T-helper 2 cell treated with Interferon-gamma antibody and Interleukin-4, amounts not matched to agents 5 μg/mL and 100 μg/mL, for 36 hours (primary cell): Measurements from ENCODE around the gene STAP1.
A peak's percentile ranks its signal among the peaks of the same experiment; 100 is the strongest.
"Not testable (repeated sequence)": the region's sequence is repeated elsewhere in the genome, so short reads cannot be mapped to it uniquely, and the experiment has no call there.

ENCODE experiments used
- DNase-seq: peaks from one replicate; pipeline ENCODE4 v3.0.0; 2021; ENCODE audit warnings: low spot score
- H3K27ac Mint-ChIP-seq: one replicate; pipeline ENCODE4 v1.8.0; 2021; ENCODE audit warnings: mild to moderate bottlenecking, mixed read lengths
- H3K27me3 Mint-ChIP-seq: one replicate; pipeline ENCODE4 v1.8.0; 2021; ENCODE audit warnings: low read depth, mixed read lengths
- H3K36me3 Mint-ChIP-seq: one replicate; pipeline ENCODE4 v1.8.0; 2021; ENCODE audit warnings: low read depth, mixed read lengths
- H3K4me1 Mint-ChIP-seq: one replicate; pipeline ENCODE4 v1.8.0; 2021; ENCODE audit warnings: low read depth, mixed read lengths
- H3K4me3 Mint-ChIP-seq: one replicate; pipeline ENCODE4 v1.8.0; 2022; ENCODE audit warnings: mild to moderate bottlenecking, moderate library complexity, mixed read lengths
- H3K9me3 Mint-ChIP-seq: one replicate; pipeline ENCODE4 v1.8.0; 2021; ENCODE audit warnings: mixed read lengths

The STAP1 gene

GRCh38 chr4:67545199-67546003, 13.1 kb upstream of the STAP1 start, which contains the start of gene CENPC:
Gene CENPC (minus strand): TSS chr4:67545503. CDS start chr4:67545355, 148 bp downstream.
- peak; percentile 94 for DNase-seq

DNA sequence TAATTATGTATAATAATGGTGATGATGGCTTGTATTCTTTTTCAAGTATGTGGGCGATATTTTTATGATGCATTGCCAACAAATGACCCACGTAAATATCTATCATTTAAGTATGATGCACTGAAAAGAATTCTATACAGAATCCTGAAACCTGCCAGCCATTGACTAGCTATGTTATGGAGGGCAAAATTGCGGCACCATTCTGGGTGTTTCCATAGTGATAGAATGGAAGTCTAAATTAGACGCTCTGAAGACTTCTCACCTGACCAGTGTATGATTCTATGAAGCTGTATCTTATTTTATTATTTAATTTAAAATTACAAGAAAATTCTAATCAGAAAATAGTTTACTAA, 12.5 kb upstream of the STAP1 start:
- H3K9me3 Mint-ChIP-seq = no peaks in the 10 kb centered on the region
- H3K36me3 Mint-ChIP-seq = peaks cover 27% of the 10 kb centered on the region
- H3K4me1 Mint-ChIP-seq = peaks cover 29% of the 10 kb centered on the region
- no peaks in the 10 kb centered on the region for H3K27me3 Mint-ChIP-seq
- DNase-seq = no peak
- H3K4me3 Mint-ChIP-seq = peak overlapping the region; percentile 98
- no peak overlapping the region for H3K27ac Mint-ChIP-seq

More at GRCh38 chr4:67545199-67546003, 13.1 kb upstream of the STAP1 start, which contains the start of gene CENPC:
- H3K27ac Mint-ChIP-seq = peak within 1 kb of the TSS; percentile 98
- peaks cover 30% of the 10 kb centered on the region for H3K36me3 Mint-ChIP-seq
- no peaks in the 10 kb centered on the region for H3K9me3 Mint-ChIP-seq
- H3K27me3 Mint-ChIP-seq = no peaks in the 10 kb centered on the region
- H3K4me3 Mint-ChIP-seq = peak within 1 kb of the TSS; percentile 98
- H3K4me1 Mint-ChIP-seq = peaks cover 26% of the 10 kb centered on the region

- Mint-ChIP-seq H3K36me3 (peaks cover 20% of the 10 kb centered on the region), H3K4me1 (peaks cover 25% of the 10 kb centered on the region), H3K4me3 (no peak overlapping the region), H3K27me3 (no peaks in the 10 kb centered on the region), H3K9me3 (no peaks in the 10 kb centered on the region), H3K27ac (no peak overlapping the region)
- DNase-seq = no peak
Measured at GRCh38 chr4:67546971-67547370, 11.6 kb upstream of the STAP1 start.

DNA sequence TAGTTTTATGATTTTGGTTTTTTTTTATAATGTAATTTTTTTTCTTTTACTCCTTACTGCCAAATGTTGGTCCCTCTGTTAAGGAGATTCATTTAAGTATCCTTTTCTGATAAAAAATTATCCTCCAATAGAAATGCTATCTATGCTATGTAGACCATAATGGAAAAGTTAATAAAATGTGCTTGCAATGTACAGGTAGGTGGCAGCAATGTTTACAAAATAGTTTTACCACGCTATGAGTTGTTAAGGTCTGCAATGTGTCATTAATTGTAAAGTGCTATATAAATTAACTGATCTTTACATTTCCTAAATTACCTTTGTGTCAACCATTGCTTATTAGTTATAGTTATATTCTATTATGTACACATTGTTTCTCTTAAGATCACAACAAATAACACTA, 9.4 kb upstream of the STAP1 start:
- Mint-ChIP-seq H3K36me3 (peaks cover 5% of the 10 kb centered on the region), H3K27me3 (no peaks in the 10 kb centered on the region), H3K9me3 (no peaks in the 10 kb centered on the region), H3K4me3 (no peak overlapping the region), H3K4me1 (peaks cover 15% of the 10 kb centered on the region), H3K27ac (no peak overlapping the region)
- no peak for DNase-seq

GRCh38 chr4:67550451-67550850, 8.1 kb upstream of the STAP1 start:
- Mint-ChIP-seq H3K36me3 (no peaks in the 10 kb centered on the region), H3K27me3 (no peaks in the 10 kb centered on the region), H3K4me3 (no peak overlapping the region), H3K9me3 (no peaks in the 10 kb centered on the region), H3K27ac (no peak overlapping the region), H3K4me1 (peaks cover 15% of the 10 kb centered on the region)
- no peak for DNase-seq

DNA sequence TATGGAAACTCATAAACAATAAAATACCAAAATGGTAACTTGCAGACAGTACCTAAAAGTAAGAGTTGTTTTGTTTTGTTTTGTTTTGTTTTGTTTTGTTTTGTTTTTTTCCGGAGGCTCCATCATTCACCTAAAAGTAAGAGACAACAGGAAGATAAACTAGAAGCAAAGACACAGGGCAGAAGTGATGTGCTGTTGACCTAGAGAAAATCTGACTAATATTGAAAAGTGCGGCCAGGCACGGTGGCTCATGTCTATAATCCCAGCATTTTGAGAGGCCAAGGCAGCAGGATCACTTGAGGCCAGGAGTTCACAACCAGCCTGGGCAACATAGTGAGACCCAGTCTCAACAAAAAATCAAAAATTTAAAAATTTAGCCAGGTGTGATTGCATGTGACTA, 7.7 kb upstream of the STAP1 start:
- no peaks in the 10 kb centered on the region for H3K36me3 Mint-ChIP-seq
- H3K27me3 Mint-ChIP-seq = no peaks in the 10 kb centered on the region
- peaks cover 15% of the 10 kb centered on the region for H3K4me1 Mint-ChIP-seq
- no peaks in the 10 kb centered on the region for H3K9me3 Mint-ChIP-seq
- no peak overlapping the region for H3K4me3 Mint-ChIP-seq
- no peak overlapping the region for H3K27ac Mint-ChIP-seq
- DNase-seq = no peak

DNA sequence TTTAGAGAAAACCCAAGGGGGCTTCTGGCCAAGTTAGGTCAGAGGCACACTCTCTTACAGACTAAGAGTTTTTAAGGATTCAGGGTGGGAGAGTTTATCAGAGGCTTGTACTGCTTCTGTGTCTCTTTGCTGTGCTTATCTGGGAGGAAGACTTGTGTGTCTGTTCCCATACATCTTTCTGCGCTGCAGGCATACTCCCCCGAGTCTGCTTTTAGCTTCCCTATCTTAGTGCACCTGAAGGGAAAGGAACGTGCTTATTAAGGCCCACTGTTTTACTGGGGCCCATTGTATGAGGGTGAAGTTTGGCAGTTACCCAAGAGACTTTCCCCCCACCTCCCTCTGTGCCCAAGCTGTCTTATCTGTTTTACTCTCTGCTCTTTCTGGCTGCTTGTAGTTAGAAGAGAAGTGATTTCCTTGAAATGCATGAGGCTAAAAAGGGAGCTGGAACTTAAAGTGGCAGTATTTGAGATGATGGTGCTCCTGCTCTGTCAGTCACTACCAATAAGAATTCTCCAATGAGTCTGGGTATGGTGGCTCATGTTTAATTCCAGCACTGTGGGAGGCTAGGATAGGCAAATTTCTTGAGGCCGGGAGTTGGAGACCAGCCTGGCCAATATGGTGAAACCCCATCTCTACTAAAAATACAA, 6.3 kb upstream of the STAP1 start:
- DNase-seq, H3K36me3 Mint-ChIP-seq, H3K4me3 Mint-ChIP-seq, H3K27me3 Mint-ChIP-seq, H3K27ac Mint-ChIP-seq, H3K9me3 Mint-ChIP-seq: not testable (repeated sequence)
- peaks cover 26% of the 10 kb centered on the region for H3K4me1 Mint-ChIP-seq

- no peak overlapping the region for H3K4me3 Mint-ChIP-seq
- no peaks in the 10 kb centered on the region for H3K9me3 Mint-ChIP-seq
- H3K36me3 Mint-ChIP-seq = no peaks in the 10 kb centered on the region
- H3K27ac Mint-ChIP-seq = no peak overlapping the region
- no peaks in the 10 kb centered on the region for H3K27me3 Mint-ChIP-seq
- H3K4me1 Mint-ChIP-seq = peaks cover 35% of the 10 kb centered on the region
- DNase-seq = no peak
Measured at GRCh38 chr4:67554096-67554495, 4.4 kb upstream of the STAP1 start.

- H3K36me3 Mint-ChIP-seq = peaks cover 4% of the 10 kb centered on the region
- H3K27ac Mint-ChIP-seq = no peak overlapping the region
Measured at GRCh38 chr4:67555447-67555846, 3.1 kb upstream of the STAP1 start.

DNA sequence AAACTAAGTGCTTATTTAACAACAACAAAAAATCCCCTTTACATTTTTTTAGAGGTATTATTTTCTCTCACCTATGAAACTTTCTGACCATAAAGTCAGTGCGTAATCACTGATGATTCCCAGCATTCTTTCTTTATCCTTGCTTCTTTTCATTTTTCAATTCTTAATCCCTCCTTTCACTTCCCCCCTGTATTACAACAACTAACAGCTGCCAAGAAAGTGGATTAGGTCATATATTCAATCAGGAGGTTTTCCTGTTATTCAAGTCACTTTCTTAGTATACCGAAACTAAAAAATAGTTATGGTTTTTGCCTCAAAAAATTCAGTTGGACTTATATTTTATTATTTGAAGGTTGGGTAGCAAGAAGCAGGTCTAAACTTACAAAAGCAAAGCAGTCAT, 2.1 kb upstream of the STAP1 start:
- Mint-ChIP-seq H3K4me3 (no peak overlapping the region), H3K27ac (no peak overlapping the region), H3K4me1 (peaks cover 43% of the 10 kb centered on the region), H3K9me3 (no peaks in the 10 kb centered on the region), H3K36me3 (peaks cover 13% of the 10 kb centered on the region), H3K27me3 (no peaks in the 10 kb centered on the region)
- no peak for DNase-seq

More at GRCh38 chr4:67555447-67555846, 3.1 kb upstream of the STAP1 start:
- no peaks in the 10 kb centered on the region for H3K27me3 Mint-ChIP-seq
- H3K4me1 Mint-ChIP-seq = peaks cover 40% of the 10 kb centered on the region
- no peak for DNase-seq
- no peak overlapping the region for H3K4me3 Mint-ChIP-seq
- H3K9me3 Mint-ChIP-seq = no peaks in the 10 kb centered on the region

DNA sequence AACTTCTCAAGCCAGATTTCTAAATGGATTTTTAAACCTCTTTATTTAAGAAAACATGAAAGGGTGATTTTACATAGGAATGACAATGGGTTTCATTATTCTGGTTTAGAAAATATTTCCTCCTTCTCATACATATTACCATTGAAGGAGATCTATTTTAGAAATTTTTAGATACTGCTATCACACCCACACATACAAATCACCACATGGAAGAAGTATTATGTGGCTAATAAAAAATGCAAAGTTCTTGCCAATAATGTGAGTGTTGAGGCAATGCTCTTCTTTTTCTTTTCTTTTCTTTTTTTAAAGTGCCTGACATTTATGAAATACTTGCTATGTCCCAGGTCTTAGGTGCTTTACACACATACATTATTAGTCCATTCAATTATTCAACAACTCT, 6.8 kb downstream of the STAP1 start:
- Mint-ChIP-seq H3K9me3 (no peaks in the 10 kb centered on the region), H3K4me1 (peaks cover 42% of the 10 kb centered on the region), H3K27ac (no peak overlapping the region), H3K36me3 (peaks cover 49% of the 10 kb centered on the region), H3K27me3 (no peaks in the 10 kb centered on the region), H3K4me3 (no peak overlapping the region)
- DNase-seq = no peak

DNA sequence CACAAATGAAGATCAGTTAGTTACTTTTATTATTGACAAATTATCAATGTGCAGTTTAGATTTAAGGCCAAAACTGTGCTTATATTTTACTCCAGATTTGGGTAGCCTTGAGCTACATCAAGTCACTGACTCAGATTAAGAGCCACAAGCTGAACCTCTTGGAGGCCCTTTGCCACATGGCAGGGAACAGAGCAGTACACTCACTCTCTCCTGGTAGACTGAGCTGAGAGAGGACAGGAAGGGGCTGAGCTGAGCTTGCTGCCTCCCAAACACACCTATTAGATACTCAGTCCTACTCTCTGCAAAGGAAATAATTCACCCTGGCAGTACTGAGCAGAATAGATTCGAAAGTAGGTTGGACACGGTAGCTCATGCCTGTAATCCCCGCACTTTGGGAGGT, 7.8 kb downstream of the STAP1 start:
- H3K4me1 Mint-ChIP-seq = peaks cover 36% of the 10 kb centered on the region
- DNase-seq = peak; percentile 22
- H3K27ac Mint-ChIP-seq = no peak overlapping the region
- H3K27me3 Mint-ChIP-seq = no peaks in the 10 kb centered on the region
- H3K36me3 Mint-ChIP-seq = peaks cover 47% of the 10 kb centered on the region
- peak overlapping the region; percentile 0 for H3K4me3 Mint-ChIP-seq
- H3K9me3 Mint-ChIP-seq = no peaks in the 10 kb centered on the region

- peaks cover 49% of the 10 kb centered on the region for H3K4me1 Mint-ChIP-seq
- H3K4me3 Mint-ChIP-seq = no peak overlapping the region
- H3K27ac Mint-ChIP-seq = no peak overlapping the region
- peaks cover 50% of the 10 kb centered on the region for H3K36me3 Mint-ChIP-seq
- no peaks in the 10 kb centered on the region for H3K9me3 Mint-ChIP-seq
- no peak for DNase-seq
- no peaks in the 10 kb centered on the region for H3K27me3 Mint-ChIP-seq
Measured at GRCh38 chr4:67568820-67569219, 10.3 kb downstream of the STAP1 start.

GRCh38 chr4:67570537-67570936, 12.0 kb downstream of the STAP1 start:
- Mint-ChIP-seq H3K4me1 (peaks cover 52% of the 10 kb centered on the region), H3K27me3 (no peaks in the 10 kb centered on the region), H3K4me3 (no peak overlapping the region), H3K36me3 (peaks cover 46% of the 10 kb centered on the region), H3K9me3 (no peaks in the 10 kb centered on the region), H3K27ac (no peak overlapping the region)
- no peak for DNase-seq
